EL (cell line): Measurements from ENCODE around the gene ZNF132.
"Not testable (repeated sequence)": the region's sequence is repeated elsewhere in the genome, so short reads cannot be mapped to it uniquely, and the experiment has no call there.

Source experiments
- DNase-seq: peaks from one replicate; pipeline ENCODE4 v3.0.0-alpha.2; 2016

ZNF132 gene

GRCh38 chr19:58439576-58440554, at the start of gene ZNF132:
Gene ZNF132, minus strand, starts transcription at chr19:58440153. Its CDS starts 332 bp downstream, at chr19:58439821.
- DNase-seq, result peak; percentile 99

- DNase-seq, result not testable (repeated sequence)
These were observed 44.4 kb upstream of the ZNF132 start for GRCh38 chr19:58484349-58484748.

GRCh38 chr19:58483776-58484175, 43.8 kb upstream of the ZNF132 start:
- DNase-seq, result no peak

GRCh38 chr19:58482372-58482771, 42.4 kb upstream of the ZNF132 start:
- no peak for DNase-seq

GRCh38 chr19:58480831-58481230, 40.9 kb upstream of the ZNF132 start:
- no peak for DNase-seq

GRCh38 chr19:58480481-58480830, 40.5 kb upstream of the ZNF132 start:
- DNase-seq, result no peak

- DNase-seq, result no peak
These were observed 40.0 kb upstream of the ZNF132 start for GRCh38 chr19:58479736-58480480.

GRCh38 chr19:58479303-58479702, 39.4 kb upstream of the ZNF132 start:
- no peak for DNase-seq

- no peak for DNase-seq
These were observed 37.9 kb upstream of the ZNF132 start for GRCh38 chr19:58477871-58478270.

- no peak for DNase-seq
These were observed 37.2 kb upstream of the ZNF132 start for GRCh38 chr19:58477130-58477529.

- DNase-seq, result peak; percentile 12
These were observed 36.6 kb upstream of the ZNF132 start for GRCh38 chr19:58476498-58477015.

GRCh38 chr19:58475714-58476497, 36.0 kb upstream of the ZNF132 start, which contains the start of gene ZNF446:
Gene ZNF446, plus strand, starts transcription at chr19:58476352. Its CDS starts 867 bp downstream, at chr19:58477219.
- DNase-seq, result peak; percentile 96

- no peak for DNase-seq
These were observed 35.2 kb upstream of the ZNF132 start for GRCh38 chr19:58474997-58475713.

GRCh38 chr19:58474291-58474996, 34.5 kb upstream of the ZNF132 start:
- DNase-seq, result peak; percentile 65

GRCh38 chr19:58473775-58474174, 33.8 kb upstream of the ZNF132 start:
- no peak for DNase-seq

- no peak for DNase-seq
These were observed 31.8 kb upstream of the ZNF132 start for GRCh38 chr19:58471736-58472135.

- not testable (repeated sequence) for DNase-seq
These were observed 31.0 kb upstream of the ZNF132 start for GRCh38 chr19:58470837-58471543.

GRCh38 chr19:58469241-58470013, 29.5 kb upstream of the ZNF132 start:
- no peak for DNase-seq

GRCh38 chr19:58468216-58468839, 28.4 kb upstream of the ZNF132 start:
- no peak for DNase-seq
